Panc1 (cell line): Measurements from ENCODE around the gene GULP1. TPM values are rescaled to one million over a fixed set of nuclear protein-coding genes. Genes with fewer than 3 reads are reported as not detected.

ENCODE experiments used
- ATAC-seq: fragments of 200-7000 bp; cut with Tn5 transposase; 2 replicates; pipeline ENCODE4 v1.9.1; 2020; ENCODE audit warnings: mild to moderate bottlenecking, moderate library complexity
- BruUV-seq: library from RNA; stranded (reverse); fragments of 400-500 nt; replicated peaks from 2 replicates; lab custom pipeline; 2021; lab: Mats Ljungman, UMichigan
- CTCF ChIA-PET: fragments of 300-600 bp; sonication (Branson Sonifier 250); formaldehyde crosslinking; loops from one replicate; lab custom pipeline; 2022; ENCODE audit warnings: antibody characterized with exemption; lab: Charles Lee
- POLR2A ChIA-PET: fragments of 300-600 bp; sonication (Branson Sonifier 250); formaldehyde crosslinking; loops from one replicate; lab custom pipeline; 2022; ENCODE audit warnings: antibody characterized with exemption; lab: Charles Lee
- DNase-seq: peaks from one replicate; pipeline ENCODE4 v3.0.0-alpha.2; 2010; ENCODE audit warnings: low read depth, low spot score
- H3K27ac ChIP-seq: 2 replicates; pipeline ENCODE4 v1.5.1; 2011; ENCODE audit warnings: mild to moderate bottlenecking, low read length, inconsistent platforms
- H3K27me3 ChIP-seq: fragments of 200-500 bp; sonication (Bioruptor generic); 2 replicates; pipeline ENCODE4 v1.6.0; 2014; ENCODE audit warnings: low read length, inconsistent platforms; ENCODE audit not compliant: control insufficient read depth, insufficient read depth
- H3K36me3 ChIP-seq: fragments of 200-500 bp; sonication (Bioruptor generic); 2 replicates; pipeline ENCODE4 v1.5.1; 2014; ENCODE audit warnings: inconsistent platforms, mild to moderate bottlenecking, low read length, moderate library complexity; ENCODE audit not compliant: control insufficient read depth, insufficient read depth
- H3K4me1 ChIP-seq: 2 replicates; pipeline ENCODE4 v1.5.1; 2011; ENCODE audit warnings: inconsistent platforms, mild to moderate bottlenecking, low read length, moderate library complexity; ENCODE audit not compliant: control insufficient read depth, insufficient read depth
- H3K4me3 ChIP-seq, 2 experiments: 2 replicates each; pipeline ENCODE4 v1.5.1; 2011 to 2012; ENCODE audit warnings: low read depth in 2 of 2, low read length in 2 of 2, mild to moderate bottlenecking in 2 of 2, inconsistent platforms in 1 of 2, moderate library complexity in 1 of 2
- H3K9me3 ChIP-seq: fragments of 200-500 bp; sonication (Bioruptor generic); 2 replicates; pipeline ENCODE4 v1.5.1; 2014; ENCODE audit warnings: low read depth, mild to moderate bottlenecking, inconsistent platforms, low read length, moderate library complexity; ENCODE audit not compliant: control insufficient read depth, insufficient read depth
- POLR2AphosphoS5 ChIP-seq: IDR thresholded peaks from 2 replicates; pipeline ENCODE4 v1.6.1; 2012; ENCODE audit warnings: mild to moderate bottlenecking, low read depth, low read length, moderate library complexity
- SIN3A ChIP-seq: IDR thresholded peaks from 2 replicates; pipeline ENCODE4 v1.6.1; 2012; ENCODE audit warnings: low read depth, mild to moderate bottlenecking, low read length, moderate library complexity, borderline replicate concordance; ENCODE audit not compliant: insufficient read depth
- TCF7L2 ChIP-seq: IDR thresholded peaks from 2 replicates; pipeline ENCODE4 v1.6.1; 2011; ENCODE audit warnings: mild to moderate bottlenecking, low read depth, low read length, inconsistent platforms
- in situ Hi-C: cut with HindIII; loops from 2 replicates; pipeline ENCODE4 v1.10.0; 2016; ENCODE audit warnings: low sequenced_read_pairs, low pct_unique_long_range_greater_than_20kb
- intact Hi-C: fragments of 100-400 bp; cut with micrococcal nuclease; formaldehyde crosslinking; loops from one replicate; pipeline ENCODE4 v1.10.0; 2022; ENCODE audit not compliant: unreplicated experiment
- total RNA-seq: library from RNA; stranded (reverse); gene quantifications from one replicate; pipeline ENCODE4 v1.2.1, GENCODE V29; 2021; ENCODE audit not compliant: unreplicated experiment
- TF ChIP-seq, protein P1 (sequence below): fragments of 450-650 bp; IDR thresholded peaks from 2 replicates; pipeline ENCODE4 v1.5.1; 2017; ENCODE audit warnings: mild to moderate bottlenecking
- TF ChIP-seq, protein P2 (sequence below), 2 experiments: IDR thresholded peaks; 2 replicates each; pipeline ENCODE4 v1.6.1; 2011 to 2012; ENCODE audit warnings: low read depth in 2 of 2, control low read depth in 1 of 2, low read length in 1 of 2, mild to moderate bottlenecking in 1 of 2, moderate library complexity in 1 of 2; ENCODE audit not compliant: insufficient read depth in 1 of 2

GULP1 gene
- total RNA-seq, 1 experiment from 2014 or later: 51.5 TPM

GRCh38 chr2:188406414-188406813 is 114.7 kb downstream of the GULP1 start:
- Histone ChIP-seq H3K36me3 (no peaks in the 10 kb centered on the region), H3K27me3 (no peaks in the 10 kb centered on the region), H3K27ac (no peak overlapping the region), H3K4me3 (no peak overlapping the region), H3K4me1 (no peaks in the 10 kb centered on the region), H3K9me3 (peaks cover 22% of the 10 kb centered on the region)
- intact Hi-C loops: no loop called here
- ChIA-PET CTCF (no interaction called here), POLR2A (no interaction called here)
- ATAC-seq: no peak
- in situ Hi-C loops: no loop called here
- no TSS peak for BruUV-seq
- TF ChIP-seq TCF7L2: no peak
- TF ChIP-seq SIN3A: no peak
- TF ChIP-seq, protein P1, sequence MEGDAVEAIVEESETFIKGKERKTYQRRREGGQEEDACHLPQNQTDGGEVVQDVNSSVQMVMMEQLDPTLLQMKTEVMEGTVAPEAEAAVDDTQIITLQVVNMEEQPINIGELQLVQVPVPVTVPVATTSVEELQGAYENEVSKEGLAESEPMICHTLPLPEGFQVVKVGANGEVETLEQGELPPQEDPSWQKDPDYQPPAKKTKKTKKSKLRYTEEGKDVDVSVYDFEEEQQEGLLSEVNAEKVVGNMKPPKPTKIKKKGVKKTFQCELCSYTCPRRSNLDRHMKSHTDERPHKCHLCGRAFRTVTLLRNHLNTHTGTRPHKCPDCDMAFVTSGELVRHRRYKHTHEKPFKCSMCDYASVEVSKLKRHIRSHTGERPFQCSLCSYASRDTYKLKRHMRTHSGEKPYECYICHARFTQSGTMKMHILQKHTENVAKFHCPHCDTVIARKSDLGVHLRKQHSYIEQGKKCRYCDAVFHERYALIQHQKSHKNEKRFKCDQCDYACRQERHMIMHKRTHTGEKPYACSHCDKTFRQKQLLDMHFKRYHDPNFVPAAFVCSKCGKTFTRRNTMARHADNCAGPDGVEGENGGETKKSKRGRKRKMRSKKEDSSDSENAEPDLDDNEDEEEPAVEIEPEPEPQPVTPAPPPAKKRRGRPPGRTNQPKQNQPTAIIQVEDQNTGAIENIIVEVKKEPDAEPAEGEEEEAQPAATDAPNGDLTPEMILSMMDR: no peak
- no peak for TF ChIP-seq POLR2AphosphoS5
- TF ChIP-seq, protein P2, sequence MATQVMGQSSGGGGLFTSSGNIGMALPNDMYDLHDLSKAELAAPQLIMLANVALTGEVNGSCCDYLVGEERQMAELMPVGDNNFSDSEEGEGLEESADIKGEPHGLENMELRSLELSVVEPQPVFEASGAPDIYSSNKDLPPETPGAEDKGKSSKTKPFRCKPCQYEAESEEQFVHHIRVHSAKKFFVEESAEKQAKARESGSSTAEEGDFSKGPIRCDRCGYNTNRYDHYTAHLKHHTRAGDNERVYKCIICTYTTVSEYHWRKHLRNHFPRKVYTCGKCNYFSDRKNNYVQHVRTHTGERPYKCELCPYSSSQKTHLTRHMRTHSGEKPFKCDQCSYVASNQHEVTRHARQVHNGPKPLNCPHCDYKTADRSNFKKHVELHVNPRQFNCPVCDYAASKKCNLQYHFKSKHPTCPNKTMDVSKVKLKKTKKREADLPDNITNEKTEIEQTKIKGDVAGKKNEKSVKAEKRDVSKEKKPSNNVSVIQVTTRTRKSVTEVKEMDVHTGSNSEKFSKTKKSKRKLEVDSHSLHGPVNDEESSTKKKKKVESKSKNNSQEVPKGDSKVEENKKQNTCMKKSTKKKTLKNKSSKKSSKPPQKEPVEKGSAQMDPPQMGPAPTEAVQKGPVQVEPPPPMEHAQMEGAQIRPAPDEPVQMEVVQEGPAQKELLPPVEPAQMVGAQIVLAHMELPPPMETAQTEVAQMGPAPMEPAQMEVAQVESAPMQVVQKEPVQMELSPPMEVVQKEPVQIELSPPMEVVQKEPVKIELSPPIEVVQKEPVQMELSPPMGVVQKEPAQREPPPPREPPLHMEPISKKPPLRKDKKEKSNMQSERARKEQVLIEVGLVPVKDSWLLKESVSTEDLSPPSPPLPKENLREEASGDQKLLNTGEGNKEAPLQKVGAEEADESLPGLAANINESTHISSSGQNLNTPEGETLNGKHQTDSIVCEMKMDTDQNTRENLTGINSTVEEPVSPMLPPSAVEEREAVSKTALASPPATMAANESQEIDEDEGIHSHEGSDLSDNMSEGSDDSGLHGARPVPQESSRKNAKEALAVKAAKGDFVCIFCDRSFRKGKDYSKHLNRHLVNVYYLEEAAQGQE (IDR thresholded peaks at IDR 0.05; ENCODE audit: insufficient read depth in 1 of 2, low read depth in 2 of 2, low read length in 1 of 2): no peak
- DNase-seq: no peak

DNA sequence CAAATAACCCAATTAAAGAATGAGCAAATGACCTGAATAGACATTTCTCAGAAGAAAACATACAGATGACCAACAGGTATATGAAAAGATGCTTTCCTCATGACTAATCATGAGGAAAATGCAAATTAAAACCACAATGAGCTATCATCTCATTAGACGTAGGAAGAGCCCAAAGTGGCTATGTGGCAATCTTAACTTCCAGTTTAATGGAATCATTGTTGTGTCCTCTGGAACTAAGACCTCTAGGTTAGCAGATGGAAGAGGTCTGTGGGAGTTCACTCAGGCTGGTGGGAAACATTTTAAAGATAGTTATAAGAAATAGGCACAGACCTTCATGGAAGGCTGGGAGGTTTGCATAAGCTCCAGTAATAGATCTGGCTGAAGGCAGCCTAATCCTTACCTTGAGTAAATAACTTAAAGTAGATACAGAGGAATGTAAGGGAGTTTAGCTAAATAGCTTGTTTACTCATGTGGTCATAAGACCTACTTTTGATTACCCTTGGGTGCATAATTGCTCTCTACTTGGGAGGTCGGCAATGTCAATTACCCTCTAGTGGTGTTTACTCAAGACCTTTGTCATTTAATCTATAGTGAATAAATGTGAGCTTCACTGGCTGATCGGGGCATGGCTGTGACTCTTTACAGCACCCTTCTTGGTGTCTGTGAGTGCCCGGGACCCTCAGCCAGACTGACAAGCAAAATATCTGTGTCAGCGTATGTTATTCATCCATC is 119.0 kb downstream of the GULP1 start:
- TF ChIP-seq, protein P1: no peak
- TF ChIP-seq, protein P2 (IDR thresholded peaks at IDR 0.05; ENCODE audit: insufficient read depth in 1 of 2, low read depth in 2 of 2, low read length in 1 of 2): no peak
- in situ Hi-C loops (no loop called here), intact Hi-C loops (no loop called here)
- Histone ChIP-seq H3K4me3 (no peak overlapping the region), H3K36me3 (no peaks in the 10 kb centered on the region), H3K9me3 (peaks cover 16% of the 10 kb centered on the region), H3K4me1 (no peaks in the 10 kb centered on the region), H3K27ac (no peak overlapping the region), H3K27me3 (no peaks in the 10 kb centered on the region)
- ATAC-seq: no peak
- POLR2A ChIA-PET: no interaction called here
- no TSS peak for BruUV-seq
- CTCF ChIA-PET: no interaction called here
- no peak for DNase-seq
